GM18498 (cell line): ENCODE data around the gene KRTAP19-6.
"Not testable (repeated sequence)": the region's sequence is repeated elsewhere in the genome, so short reads cannot be mapped to it uniquely, and the experiment has no call there.

Experiments used
- ATAC-seq: cut with Tn5 transposase; IDR thresholded peaks from one replicate; pipeline ENCODE4 v1.9.1; 2021; ENCODE audit warnings: mild to moderate bottlenecking, moderate library complexity; ENCODE audit not compliant: unreplicated experiment

Gene KRTAP19-6

DNA sequence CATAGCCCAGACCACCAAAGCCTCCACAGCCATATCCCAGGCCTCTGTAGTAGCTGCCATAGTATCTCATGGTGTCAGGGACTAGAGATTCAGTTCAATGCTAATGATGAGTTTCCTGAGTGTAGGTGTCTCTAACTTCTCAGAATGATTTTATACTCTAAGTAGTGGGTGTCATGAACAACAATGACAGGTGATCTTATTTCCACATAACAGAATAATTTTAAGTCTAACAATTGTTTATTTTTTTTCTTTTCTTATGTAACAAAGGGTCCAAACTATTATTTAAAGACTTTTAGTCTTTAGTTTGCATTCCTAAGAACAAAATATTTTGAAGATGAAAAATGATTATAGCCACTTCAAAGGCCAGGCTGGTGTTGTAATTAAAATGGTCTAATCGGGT is at the start of gene KRTAP19-6:
Gene KRTAP19-6 (minus strand): TSS at position 101 of the 400 bp plus-strand sequence. CDS start 31 bp downstream, at position 70.
- ATAC-seq = no peak

- ATAC-seq = no peak
These were observed 48.6 kb upstream of the KRTAP19-6 start, which contains the start of gene KRTAP22-2 for GRCh38 chr21:30590297-30590696. Gene KRTAP22-2, minus strand, starts transcription at chr21:30590397.

GRCh38 chr21:30582870-30583269 is 41.2 kb upstream of the KRTAP19-6 start:
- no peak for ATAC-seq

DNA sequence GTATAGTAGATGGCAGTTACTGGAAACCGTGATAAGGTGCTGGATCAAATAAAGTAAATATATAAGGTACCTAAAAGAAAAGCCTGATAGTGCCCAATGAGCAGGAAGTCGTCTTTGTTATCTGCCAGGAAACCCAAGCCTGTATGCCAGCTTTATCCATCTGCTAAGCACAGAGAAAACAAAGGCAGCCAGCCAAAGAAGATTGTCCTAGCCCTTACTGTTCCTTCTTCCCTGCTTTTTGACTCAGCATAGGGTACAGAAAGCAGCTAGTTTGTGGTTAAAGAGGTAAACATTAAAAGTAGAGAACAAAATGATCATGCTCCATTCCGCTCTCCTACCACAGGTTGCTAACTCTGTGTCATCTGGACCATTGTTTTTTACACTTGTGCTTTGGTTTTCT is 38.5 kb upstream of the KRTAP19-6 start:
- ATAC-seq = no peak

DNA sequence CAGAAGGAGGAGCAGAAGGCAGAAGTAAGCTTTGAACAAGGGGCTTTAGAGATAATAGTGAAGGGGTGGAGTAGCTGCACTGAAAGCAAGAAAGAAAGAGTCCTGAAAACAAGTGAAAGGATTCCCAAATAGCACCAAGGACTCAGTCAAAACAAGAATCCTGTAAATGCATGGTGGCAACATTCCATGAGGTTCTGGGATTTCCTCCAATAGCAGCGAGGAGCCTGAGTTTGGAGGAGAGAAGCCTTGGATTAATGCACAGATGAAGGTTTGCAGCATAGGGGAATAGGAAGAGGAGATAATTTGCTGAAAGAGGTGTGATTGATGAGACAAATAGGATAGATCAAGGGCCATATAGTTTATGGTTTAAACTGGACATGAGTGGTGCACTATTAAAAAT is 37.7 kb upstream of the KRTAP19-6 start:
- ATAC-seq = no peak

DNA sequence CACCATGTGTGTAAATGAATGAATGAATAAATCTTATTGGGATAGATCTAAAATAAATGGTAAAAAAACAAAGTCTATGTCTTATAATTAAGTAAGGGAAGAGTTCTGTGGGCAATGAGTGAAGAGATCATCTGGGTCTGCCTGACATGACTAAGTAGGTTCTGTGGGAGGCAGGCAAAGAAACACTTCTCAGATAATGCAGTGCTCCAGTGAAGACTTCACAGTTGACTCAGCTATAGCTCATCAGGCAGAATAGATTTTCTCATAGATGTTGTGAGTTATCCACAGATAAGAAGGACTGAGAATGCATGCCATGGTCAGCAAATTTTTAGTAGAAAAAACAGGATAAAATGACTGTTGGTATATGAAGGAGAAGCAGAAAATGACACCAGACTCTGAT is 36.1 kb upstream of the KRTAP19-6 start:
- ATAC-seq = no peak

GRCh38 chr21:30567617-30568016 is 26.0 kb upstream of the KRTAP19-6 start:
- ATAC-seq = no peak

DNA sequence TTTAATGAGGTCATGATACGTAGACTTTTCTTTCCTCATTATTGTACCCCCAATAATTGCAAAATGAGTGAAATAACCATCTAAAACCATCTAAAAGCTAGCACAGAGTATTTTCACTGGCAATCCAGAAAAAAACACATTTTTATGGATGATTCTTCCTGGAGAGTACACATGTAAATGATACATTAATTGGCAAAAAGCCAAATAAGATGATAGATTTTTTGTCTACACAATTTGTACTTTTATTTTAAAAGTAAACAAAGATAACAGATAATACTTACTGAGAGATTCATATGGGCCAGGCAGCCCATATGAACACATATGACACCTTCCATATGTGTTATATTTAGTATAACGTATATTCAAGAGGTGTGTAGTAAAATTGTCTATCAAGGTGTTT is 22.0 kb upstream of the KRTAP19-6 start:
- no peak for ATAC-seq

GRCh38 chr21:30563072-30563471 is 21.4 kb upstream of the KRTAP19-6 start:
- ATAC-seq = no peak

DNA sequence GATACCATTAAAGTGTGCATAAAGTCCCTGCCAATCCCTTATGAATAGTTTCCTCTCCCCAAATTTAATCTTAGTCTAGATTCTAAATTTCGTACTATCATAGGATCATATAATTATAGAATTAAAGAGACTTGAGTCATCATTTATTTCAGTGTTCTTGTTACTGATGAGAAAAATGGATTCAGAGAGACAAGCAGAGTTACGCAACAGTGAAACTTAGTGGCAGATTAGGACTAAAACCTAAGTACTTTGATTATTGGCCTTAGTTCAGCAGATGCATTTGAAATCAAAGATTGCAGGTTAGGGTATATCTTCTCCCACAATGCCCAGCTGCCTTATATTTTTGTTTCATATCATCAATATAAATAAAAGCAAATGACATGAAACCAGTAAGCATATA is 20.3 kb upstream of the KRTAP19-6 start:
- ATAC-seq = no peak

GRCh38 chr21:30561264-30561895 is 19.7 kb upstream of the KRTAP19-6 start, which contains the start of gene KRTAP19-7:
Gene KRTAP19-7, minus strand, starts transcription at chr21:30561314. Its CDS starts 25 bp downstream, at chr21:30561289.
- ATAC-seq = no peak

GRCh38 chr21:30555095-30555494 is 13.4 kb upstream of the KRTAP19-6 start:
- ATAC-seq = no peak

DNA sequence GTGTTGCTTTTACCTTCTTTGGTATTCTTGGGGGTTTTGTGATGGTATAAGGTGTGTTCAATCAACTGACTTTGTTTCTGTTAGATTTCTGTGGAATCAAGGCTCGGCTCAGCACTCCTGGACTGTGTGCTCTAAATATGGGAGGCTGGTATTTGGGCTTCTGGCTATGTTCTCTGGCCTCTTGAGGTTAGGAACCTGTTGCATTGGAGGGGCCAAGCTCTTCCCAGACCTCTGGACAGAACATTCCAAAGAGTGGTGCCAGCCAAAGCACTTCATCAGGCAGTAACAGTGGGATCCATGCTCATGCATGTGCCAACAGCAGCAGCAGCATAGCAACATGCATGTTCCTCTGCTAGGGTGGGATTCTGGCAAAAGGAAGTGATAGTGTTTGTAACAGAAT is 11.1 kb upstream of the KRTAP19-6 start:
- no peak for ATAC-seq

DNA sequence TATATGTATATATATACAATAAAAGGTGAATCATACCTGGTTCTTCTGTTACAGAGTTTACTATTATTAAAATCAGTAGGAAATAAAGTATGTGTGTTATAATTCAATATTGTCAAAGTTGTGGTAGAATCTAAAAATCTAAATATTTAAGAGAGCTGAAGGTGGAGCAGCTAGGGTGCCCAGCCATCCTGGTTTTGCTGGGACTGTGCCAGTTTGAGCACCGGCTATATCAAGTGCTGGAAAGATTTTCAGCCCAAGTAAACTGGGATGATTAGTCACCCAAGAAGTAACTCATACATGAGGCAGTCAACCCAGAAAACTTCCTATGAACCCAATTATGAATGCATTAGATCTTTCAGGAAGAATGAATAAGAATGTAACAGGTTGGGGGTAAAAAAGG is 22.8 kb downstream of the KRTAP19-6 start:
- no peak for ATAC-seq

- ATAC-seq = no peak
These were observed 26.0 kb downstream of the KRTAP19-6 start for GRCh38 chr21:30515681-30516080.

DNA sequence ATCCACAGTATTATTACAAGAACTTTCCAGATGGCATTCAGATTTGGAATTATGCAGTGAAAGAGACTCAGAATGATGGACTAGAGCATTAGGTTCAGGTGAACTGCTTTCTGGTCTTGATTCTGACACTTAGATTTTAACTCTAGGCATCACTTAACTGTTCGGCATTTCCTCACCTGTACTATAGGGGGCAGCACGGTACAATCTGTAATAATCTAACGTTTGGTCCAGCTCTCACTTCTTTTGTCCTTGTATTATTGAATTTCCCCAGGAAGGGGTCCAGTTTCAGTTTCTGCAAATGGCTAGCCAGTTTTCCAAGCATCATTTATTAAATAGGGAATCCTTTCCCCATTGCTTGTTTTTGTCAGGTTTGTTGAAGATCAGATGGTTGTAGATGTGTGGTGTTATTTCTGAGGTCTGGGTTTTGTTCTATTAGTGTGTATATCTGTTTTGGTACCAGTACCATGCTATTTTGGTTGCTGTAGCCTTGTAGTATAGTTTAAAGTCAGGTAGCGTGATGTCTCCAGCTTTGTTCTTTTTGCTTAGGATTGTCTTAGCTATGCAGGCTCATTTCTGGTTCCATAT is 36.0 kb downstream of the KRTAP19-6 start:
- ATAC-seq = not testable (repeated sequence)

- ATAC-seq = no peak
These were observed 39.6 kb downstream of the KRTAP19-6 start, which contains the start of gene KRTAP19-5 for GRCh38 chr21:30502041-30502440. Gene KRTAP19-5, minus strand, starts transcription at chr21:30502141. Its CDS starts 51 bp downstream, at chr21:30502090.

GRCh38 chr21:30497065-30497464 is 44.6 kb downstream of the KRTAP19-6 start, which contains the start of gene KRTAP19-4:
Gene KRTAP19-4, minus strand, starts transcription at chr21:30497165. Its CDS starts 55 bp downstream, at chr21:30497110.
- ATAC-seq = no peak

DNA sequence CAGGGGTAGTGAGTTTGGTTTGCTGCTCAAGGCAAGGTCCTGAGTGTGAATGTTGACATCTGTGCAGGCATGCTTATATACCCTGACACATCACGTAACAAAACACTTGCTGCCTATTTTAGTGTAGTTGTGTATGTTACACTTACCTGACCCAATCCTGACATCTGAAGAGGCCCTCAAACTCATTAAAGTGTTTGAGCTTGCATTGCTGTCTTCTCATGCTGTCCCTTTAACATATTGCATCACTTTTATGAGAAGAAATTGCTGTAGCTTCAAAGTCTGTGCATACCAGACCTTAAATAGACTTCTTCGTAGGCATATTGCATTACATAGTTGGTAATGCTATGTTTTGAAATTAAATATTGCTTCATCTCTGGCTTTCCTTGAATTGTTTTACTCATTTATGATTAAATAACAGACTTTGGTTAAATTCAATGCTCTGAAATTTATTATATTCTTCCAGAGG is 49.7 kb downstream of the KRTAP19-6 start, which contains the start of gene KRTAP19-3:
Gene KRTAP19-3 (minus strand): TSS at position 51 of the 466 bp plus-strand sequence. CDS start 56 bp downstream, outside the sequence.
- ATAC-seq = no peak
